Neural cell (in vitro differentiated cells): ENCODE results near the gene MCTP2. TPM values are rescaled to one million over a fixed set of nuclear protein-coding genes. Genes with fewer than 3 reads are reported as not detected.

Experiments
- H2AFZ ChIP-seq: fragments of 200-600, 300-800 bp; sonication (generic), shearing (Covaris generic); 2 replicates; pipeline ENCODE4 v1.6.0; 2014; ENCODE audit warnings: low read depth, mild to moderate bottlenecking, antibody characterized with exemption, low read length, moderate library complexity
- H3F3A ChIP-seq: fragments of 200-600 bp; shearing (Covaris generic); 2 replicates; pipeline ENCODE4 v1.6.1; 2016; ENCODE audit warnings: mild to moderate bottlenecking, moderate library complexity, mixed read lengths, antibody characterized with exemption, low read length; ENCODE audit not compliant: insufficient read depth, poor library complexity, severe bottlenecking
- H3K27ac ChIP-seq: fragments of 200-600, 300-800 bp; sonication (generic), shearing (Covaris generic); 2 replicates; pipeline ENCODE4 v1.5.1; 2014; ENCODE audit warnings: mild to moderate bottlenecking, low read length, moderate library complexity
- H3K27me3 ChIP-seq: fragments of 300-800, 200-600 bp; sonication (generic), shearing (Covaris generic); 2 replicates; pipeline ENCODE4 v1.6.0; 2014; ENCODE audit warnings: mild to moderate bottlenecking, low read depth, low read length, moderate library complexity; ENCODE audit not compliant: insufficient read depth
- H3K36me3 ChIP-seq: fragments of 300-800, 200-600 bp; sonication (generic), shearing (Covaris generic); 2 replicates; pipeline ENCODE4 v1.5.1; 2014; ENCODE audit warnings: mild to moderate bottlenecking, antibody characterized with exemption, low read length, moderate library complexity; ENCODE audit not compliant: insufficient read depth
- H3K4me2 ChIP-seq: fragments of 300-800, 200-600 bp; sonication (generic), shearing (Covaris generic); 2 replicates; pipeline ENCODE4 v1.6.0; 2014; ENCODE audit warnings: mild to moderate bottlenecking, low read length
- H3K4me3 ChIP-seq: fragments of 300-800, 200-600 bp; sonication (generic), shearing (Covaris generic); 2 replicates; pipeline ENCODE4 v1.5.1; 2014; ENCODE audit warnings: mild to moderate bottlenecking, low read length, moderate library complexity
- H3K79me2 ChIP-seq: fragments of 200-600 bp; shearing (Covaris generic); replicated peaks from 2 replicates; pipeline ENCODE4 v1.6.0; 2014; ENCODE audit warnings: mild to moderate bottlenecking, low read length, moderate library complexity; ENCODE audit not compliant: insufficient read depth
- H3K9ac ChIP-seq: fragments of 300-800, 200-600 bp; sonication (generic), shearing (Covaris generic); 2 replicates; pipeline ENCODE4 v1.6.1; 2016; ENCODE audit warnings: mild to moderate bottlenecking, low read length, mixed read lengths
- H3K9me2 ChIP-seq: fragments of 200-600 bp; shearing (Covaris generic); 2 replicates; pipeline ENCODE4 v1.6.1; 2016; ENCODE audit warnings: mild to moderate bottlenecking, low read length, mixed read lengths; ENCODE audit not compliant: insufficient read depth
- H3K9me3 ChIP-seq: fragments of 200-600, 300-800 bp; sonication (generic), shearing (Covaris generic); 2 replicates; pipeline ENCODE4 v1.6.1; 2016; ENCODE audit warnings: mild to moderate bottlenecking, mixed run types, low read length, moderate library complexity, mixed read lengths
- H4K20me1 ChIP-seq: fragments of 200-600 bp; shearing (Covaris generic); 2 replicates; pipeline ENCODE4 v1.6.1; 2016; ENCODE audit warnings: mild to moderate bottlenecking, mixed run types; ENCODE audit not compliant: insufficient read depth
- CTCF ChIP-seq: fragments of 450-650 bp; IDR thresholded peaks from 2 replicates; pipeline ENCODE4 v1.5.1; 2014; ENCODE audit warnings: antibody characterized with exemption, mild to moderate bottlenecking, moderate library complexity; ENCODE audit not compliant: poor library complexity, severe bottlenecking
- EP300 ChIP-seq: fragments of 450-650 bp; conservative IDR thresholded peaks from 2 replicates; pipeline ENCODE4 v1.6.1; 2014; ENCODE audit warnings: antibody characterized with exemption, mild to moderate bottlenecking, moderate library complexity; ENCODE audit not compliant: poor library complexity, severe bottlenecking
- EZH2 ChIP-seq: fragments of 200-600, 300-800 bp; shearing (Covaris generic), sonication (generic); IDR thresholded peaks from 2 replicates; pipeline ENCODE4 v1.6.1; 2014; ENCODE audit warnings: antibody characterized with exemption, low read length, borderline replicate concordance, mild to moderate bottlenecking; ENCODE audit not compliant: insufficient read depth, poor library complexity, severe bottlenecking
- MXI1 ChIP-seq: fragments of 450-650 bp; conservative IDR thresholded peaks from 2 replicates; pipeline ENCODE4 v1.6.1; 2014; ENCODE audit warnings: antibody characterized with exemption, mild to moderate bottlenecking; ENCODE audit not compliant: poor library complexity, severe bottlenecking
- POLR2AphosphoS5 ChIP-seq: IDR thresholded peaks from 2 replicates; pipeline ENCODE4 v1.6.1; 2012
- RAD21 ChIP-seq: fragments of 450-650 bp; conservative IDR thresholded peaks from 2 replicates; pipeline ENCODE4 v1.6.1; 2014; ENCODE audit warnings: antibody characterized with exemption, mild to moderate bottlenecking, moderate library complexity
- REST ChIP-seq: IDR thresholded peaks from 2 replicates; pipeline ENCODE4 v1.6.1; 2012; ENCODE audit warnings: borderline replicate concordance
- SMC3 ChIP-seq: fragments of 450-650 bp; conservative IDR thresholded peaks from 2 replicates; pipeline ENCODE4 v1.6.1; 2014; ENCODE audit warnings: antibody characterized with exemption, mild to moderate bottlenecking, moderate library complexity; ENCODE audit not compliant: poor library complexity
- TAF1 ChIP-seq: IDR thresholded peaks from 2 replicates; pipeline ENCODE4 v1.6.1; 2012; ENCODE audit warnings: low read depth
- polyA plus RNA-seq: library from polyadenylated mRNA; depleted of rRNA; stranded (reverse); fragments of >200 nt; gene quantifications from 2 replicates; pipeline ENCODE4 v1.2.3, GENCODE V29; 2014

MCTP2 gene
- polyA plus RNA-seq, 1 donor from 2014 or later, result not detected

GRCh38 chr15:94282269-94283250 is 51.2 kb downstream of the MCTP2 start:
- no peaks in the 10 kb centered on the region for H3K9me2 ChIP-seq
- no peaks in the 10 kb centered on the region for H3K36me3 ChIP-seq
- H3K9ac ChIP-seq, result no peak overlapping the region
- no peak overlapping the region for H2AFZ ChIP-seq
- H3K79me2 ChIP-seq, result no peaks in the 10 kb centered on the region
- no peak for TF ChIP-seq EZH2
- no peak for TF ChIP-seq EP300
- no peak for TF ChIP-seq SMC3
- no peak for TF ChIP-seq TAF1
- TF ChIP-seq REST, result no peak
- TF ChIP-seq RAD21, result no peak
- TF ChIP-seq MXI1, result no peak
- no peak for TF ChIP-seq CTCF
- no peak for TF ChIP-seq POLR2AphosphoS5
- no peaks in the 10 kb centered on the region for H3F3A ChIP-seq
- no peaks in the 10 kb centered on the region for H3K9me3 ChIP-seq
- no peaks in the 10 kb centered on the region for H3K27me3 ChIP-seq
- H3K27ac ChIP-seq, result no peak overlapping the region
- H3K4me2 ChIP-seq, result no peak overlapping the region
- no peaks in the 10 kb centered on the region for H4K20me1 ChIP-seq
- H3K4me3 ChIP-seq, result no peak overlapping the region

- TF ChIP-seq TAF1, result no peak
- TF ChIP-seq MXI1, result no peak
- TF ChIP-seq EP300, result no peak
- TF ChIP-seq CTCF, result no peak
- TF ChIP-seq EZH2, result no peak
- TF ChIP-seq REST, result no peak
- TF ChIP-seq SMC3, result no peak
- no peak for TF ChIP-seq RAD21
- no peak for TF ChIP-seq POLR2AphosphoS5
- Histone ChIP-seq H2AFZ (no peak overlapping the region), H3K9me3 (no peaks in the 10 kb centered on the region), H3K27me3 (no peaks in the 10 kb centered on the region), H4K20me1 (no peaks in the 10 kb centered on the region), H3K79me2 (no peaks in the 10 kb centered on the region), H3K27ac (no peak overlapping the region), H3K4me3 (no peak overlapping the region), H3K9me2 (no peaks in the 10 kb centered on the region), H3F3A (no peaks in the 10 kb centered on the region), H3K4me2 (no peak overlapping the region), H3K36me3 (no peaks in the 10 kb centered on the region), H3K9ac (no peak overlapping the region)
These were observed 55.2 kb downstream of the MCTP2 start for GRCh38 chr15:94286583-94286982.
